Measurements from ENCODE around the gene RUFY4.
"Not testable (repeated sequence)": the region's sequence is repeated elsewhere in the genome, so short reads cannot be mapped to it uniquely, and the experiment has no call there.

Gene RUFY4

DNA sequence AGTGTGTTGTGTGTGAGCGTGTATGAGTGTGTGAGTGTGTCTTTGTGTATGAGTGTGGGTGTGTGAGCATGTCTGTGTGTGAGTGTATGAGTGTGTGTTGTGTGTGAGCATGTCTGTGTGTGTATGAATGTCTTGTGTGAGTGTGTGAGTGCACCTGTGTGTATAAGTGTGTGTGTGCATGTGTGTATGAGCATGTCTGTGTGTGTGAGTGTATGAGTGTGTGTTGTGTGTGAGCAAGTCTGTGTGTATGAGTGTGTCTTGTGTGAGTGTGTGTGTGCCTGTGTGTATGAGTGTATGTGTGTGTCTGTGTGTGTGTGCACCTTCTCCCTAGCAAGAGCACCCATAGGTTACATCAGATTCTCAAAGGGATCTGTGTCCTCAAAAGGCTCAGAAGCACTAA lies 37.8 kb upstream of the RUFY4 start:
- no peak for DNase-seq (ENCODE audit: low read depth in 2 of 2, low spot score in 1 of 2)

- DNase-seq (ENCODE audit: low read depth in 2 of 2, low spot score in 1 of 2) = no peak
Observed at GRCh38 chr2:218031771-218032257, 37.2 kb upstream of the RUFY4 start.

DNA sequence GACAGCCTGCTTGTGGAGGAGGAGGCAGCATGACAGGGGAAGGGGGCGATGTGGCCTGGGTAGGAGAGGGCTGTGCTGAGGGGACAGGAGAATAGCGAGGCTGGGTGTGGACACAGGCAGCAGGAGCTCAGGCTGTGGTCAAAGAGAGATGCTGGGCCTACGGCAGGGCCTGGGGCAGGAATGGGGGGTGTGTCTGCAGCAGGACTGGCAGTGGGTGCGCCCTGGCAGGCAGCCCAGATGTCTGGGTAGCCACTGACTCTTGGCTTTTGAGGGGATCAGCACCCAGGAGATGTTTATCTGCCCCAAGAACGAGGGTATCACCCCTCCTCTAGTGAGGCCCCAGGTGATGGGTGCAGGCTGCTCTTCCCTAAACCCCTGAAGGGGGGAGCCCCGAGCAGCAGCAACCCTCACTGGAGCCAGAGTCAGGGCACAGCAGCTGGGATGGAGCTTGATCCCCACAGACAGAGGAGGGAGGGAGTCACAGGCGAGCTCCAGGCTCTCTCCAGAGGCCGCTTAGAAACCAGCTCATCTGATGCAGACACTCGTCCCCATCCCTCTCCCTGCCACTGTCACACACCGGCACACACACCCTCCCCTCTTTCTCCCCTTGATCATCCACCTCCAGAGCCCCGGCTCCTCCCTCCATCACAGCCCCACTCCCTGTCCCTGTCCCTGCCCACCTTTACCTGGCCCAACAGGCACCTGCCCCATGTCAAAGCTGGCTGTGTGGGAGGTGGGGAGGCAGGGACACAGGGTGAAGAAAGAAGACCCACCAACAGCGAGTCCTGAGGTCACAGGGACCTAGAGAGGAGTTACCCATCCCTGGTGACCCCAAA lies 36.5 kb upstream of the RUFY4 start:
- DNase-seq (ENCODE audit: low read depth in 2 of 2, low spot score in 1 of 2) = no peak

GRCh38 chr2:218033208-218033589 lies 35.9 kb upstream of the RUFY4 start:
- DNase-seq (ENCODE audit: low read depth in 2 of 2, low spot score in 1 of 2) = no peak

GRCh38 chr2:218033590-218034496 lies 35.2 kb upstream of the RUFY4 start:
- no peak for DNase-seq (ENCODE audit: low read depth in 2 of 2, low spot score in 1 of 2)

DNA sequence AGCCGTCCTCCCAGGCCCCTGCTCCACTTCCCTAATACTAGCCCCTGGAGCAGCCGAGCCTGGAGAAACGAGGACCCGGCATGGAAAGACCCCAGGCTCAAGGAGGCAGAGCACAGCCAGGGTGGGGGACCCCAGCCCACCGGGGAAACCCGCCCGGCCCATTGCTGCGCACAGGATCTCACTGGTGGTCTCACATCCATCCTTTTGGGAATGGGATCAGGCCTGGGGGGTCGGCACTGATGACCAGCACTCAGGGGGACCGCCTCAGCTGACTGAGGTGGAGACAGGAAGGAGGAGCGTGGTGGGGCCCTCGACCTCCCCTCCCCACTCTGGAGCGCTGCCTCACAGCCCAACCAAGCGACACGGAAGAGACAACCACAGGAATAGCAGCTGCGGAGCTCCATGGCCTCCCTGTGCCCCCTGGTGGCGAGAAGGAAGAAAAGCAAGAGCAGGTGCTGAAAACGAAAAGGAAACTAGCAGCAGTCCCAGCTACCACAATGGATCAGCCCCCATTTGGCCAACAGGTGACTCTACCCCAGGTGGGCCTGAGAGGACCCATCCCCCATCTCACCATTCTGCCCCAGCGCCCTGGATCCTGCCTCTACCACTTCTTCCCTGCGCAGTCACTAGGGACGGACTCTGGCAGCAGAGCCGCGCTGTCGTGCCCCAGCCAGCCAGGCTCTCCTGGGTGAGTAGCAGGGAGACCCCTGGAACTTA lies 34.4 kb upstream of the RUFY4 start:
- DNase-seq (ENCODE audit: low read depth in 2 of 2, low spot score in 1 of 2) = peak; percentile 19 to 34

DNA sequence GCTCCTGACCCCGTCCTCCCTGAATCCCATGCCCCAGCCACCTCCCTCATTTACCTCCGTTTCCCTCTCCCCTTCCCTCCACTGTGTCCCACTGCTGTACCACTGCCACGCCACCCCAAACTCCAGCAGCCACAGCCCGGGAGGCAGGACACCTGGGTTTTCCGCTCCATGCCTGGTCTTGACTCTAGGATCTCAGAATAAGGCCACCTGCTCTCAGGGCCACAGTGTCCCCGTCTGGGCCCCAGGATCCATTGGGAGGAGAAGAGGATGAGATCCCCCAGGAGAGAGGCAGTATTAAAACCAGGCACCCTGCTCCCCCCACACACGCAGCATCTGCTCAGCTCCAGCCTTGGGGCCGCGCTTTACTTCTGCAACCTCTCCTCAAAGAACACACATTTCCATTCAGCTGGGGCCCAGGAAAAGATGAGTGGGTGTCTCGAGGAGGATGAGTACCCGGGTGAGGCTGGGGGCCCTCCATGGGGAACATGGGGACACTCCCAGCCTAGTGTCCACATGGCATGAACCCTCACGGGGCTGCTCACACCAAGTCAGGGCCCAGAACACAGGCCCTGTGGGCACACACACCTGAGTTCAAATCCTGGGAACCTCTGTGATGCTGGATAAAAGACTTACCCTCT lies 33.5 kb upstream of the RUFY4 start:
- DNase-seq (ENCODE audit: low read depth in 2 of 2, low spot score in 1 of 2) = no peak

DNA sequence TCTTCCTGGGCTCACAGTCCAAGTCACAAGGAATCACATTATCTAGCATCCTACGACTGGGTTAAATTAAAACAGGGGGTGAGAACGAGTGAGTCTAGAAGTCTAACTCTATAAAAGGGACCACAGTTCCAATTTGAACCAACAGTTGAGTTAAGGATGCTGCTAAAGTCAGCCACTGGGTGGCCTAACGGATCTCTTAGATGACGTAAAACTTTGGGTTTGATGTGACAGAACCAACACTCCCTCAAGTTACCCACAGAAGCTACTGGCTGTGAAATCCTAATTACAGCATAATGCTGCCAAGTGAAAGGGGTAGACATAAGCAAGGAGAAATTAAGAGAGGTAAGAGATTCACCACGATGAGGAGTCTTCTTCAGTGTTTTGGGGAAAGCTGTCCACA lies 32.7 kb upstream of the RUFY4 start:
- no peak for DNase-seq (ENCODE audit: low read depth in 2 of 2, low spot score in 1 of 2)

DNA sequence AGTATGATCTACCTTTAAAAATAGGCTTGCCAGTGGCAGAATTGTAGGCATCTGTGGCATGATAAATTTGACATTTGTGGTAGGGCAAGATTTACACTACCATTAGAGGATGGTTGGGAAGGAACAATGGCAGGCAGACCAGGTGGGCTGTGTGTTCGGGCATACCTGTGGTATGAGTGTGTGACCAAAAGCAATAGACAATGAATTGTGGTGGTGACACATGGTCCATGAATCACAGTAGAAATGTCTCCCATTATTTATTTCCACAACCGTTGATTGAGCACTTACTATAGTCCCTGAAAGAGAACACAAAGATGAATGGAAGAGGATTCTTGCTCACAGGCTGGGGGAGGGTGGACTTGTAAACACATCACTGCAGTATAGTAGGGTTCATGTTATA lies 29.9 kb upstream of the RUFY4 start:
- no peak for DNase-seq (ENCODE audit: low read depth in 2 of 2, low spot score in 1 of 2)

- no peak for DNase-seq (ENCODE audit: low read depth in 2 of 2, low spot score in 1 of 2)
Observed at GRCh38 chr2:218040883-218041282, 28.2 kb upstream of the RUFY4 start.

GRCh38 chr2:218041302-218042168 lies 27.5 kb upstream of the RUFY4 start:
- no peak for DNase-seq (ENCODE audit: low read depth in 2 of 2, low spot score in 1 of 2)

DNA sequence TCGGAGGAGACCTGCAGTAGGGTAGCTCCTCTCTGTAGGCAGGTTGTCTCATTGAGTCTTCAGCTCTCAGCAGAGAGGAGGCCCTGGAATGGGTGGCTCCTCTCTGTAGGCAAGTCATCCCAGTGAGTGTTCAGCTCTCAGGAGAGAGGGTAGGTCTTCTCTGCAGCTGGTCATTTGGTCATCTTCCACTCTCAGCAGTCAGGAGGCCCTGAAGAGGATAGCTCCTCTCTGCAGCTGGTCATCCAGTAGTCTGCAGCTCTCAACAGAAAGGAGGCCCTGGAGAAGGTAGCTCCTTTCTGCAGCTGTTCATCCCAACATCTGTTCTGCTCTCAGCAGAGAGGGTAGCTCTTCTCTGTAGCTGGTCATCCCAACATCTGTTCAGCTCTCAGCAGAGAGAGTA lies 26.0 kb upstream of the RUFY4 start:
- DNase-seq (ENCODE audit: low read depth in 2 of 2, low spot score in 1 of 2) = no peak

- no peak for DNase-seq (ENCODE audit: low read depth in 2 of 2, low spot score in 1 of 2)
Observed at GRCh38 chr2:218043701-218044109, 25.3 kb upstream of the RUFY4 start.

- DNase-seq (ENCODE audit: low read depth in 2 of 2, low spot score in 1 of 2) = not testable (repeated sequence)
Observed at GRCh38 chr2:218044599-218044998, 24.5 kb upstream of the RUFY4 start.

- DNase-seq (ENCODE audit: low read depth in 2 of 2, low spot score in 1 of 2) = no peak
Observed at GRCh38 chr2:218046238-218046637, 22.8 kb upstream of the RUFY4 start.

- DNase-seq (ENCODE audit: low read depth in 2 of 2, low spot score in 1 of 2) = no peak
Observed at GRCh38 chr2:218047536-218048225, 21.4 kb upstream of the RUFY4 start.

- no peak for DNase-seq (ENCODE audit: low read depth in 2 of 2, low spot score in 1 of 2)
Observed at GRCh38 chr2:218051903-218052302, 17.1 kb upstream of the RUFY4 start.

- no peak for DNase-seq (ENCODE audit: low read depth in 2 of 2, low spot score in 1 of 2)
Observed at GRCh38 chr2:218059289-218059688, 9.8 kb upstream of the RUFY4 start.

- DNase-seq (ENCODE audit: low read depth in 2 of 2, low spot score in 1 of 2) = no peak
Observed at GRCh38 chr2:218060118-218060517, 8.9 kb upstream of the RUFY4 start.

Measured in stimulated activated CD8-positive, alpha-beta memory T cell treated with anti-CD3 and anti-CD28 coated beads, Interleukin-4, amount 100 ng/mL, for 4 hours (primary cell).